Astrocyte of the cerebellum (primary cell): ENCODE data around the gene WWC2.

Source experiments
- DNase-seq: peaks from one replicate; pipeline ENCODE4 v3.0.0-alpha.2; 2011; ENCODE audit warnings: low read depth
- H3K4me3 ChIP-seq: 2 replicates; pipeline ENCODE4 v1.5.1; 2011; ENCODE audit warnings: mild to moderate bottlenecking, low read depth, low read length, moderate library complexity
- in situ Hi-C: cut with HindIII; loops from 2 replicates; pipeline ENCODE4 v1.10.0; 2017; ENCODE audit warnings: low sequenced_read_pairs
- TF ChIP-seq, protein P1 (sequence below): IDR thresholded peaks from 2 replicates; pipeline ENCODE4 v1.5.1; 2012; ENCODE audit warnings: low read length, low read depth, moderate library complexity, mild to moderate bottlenecking; ENCODE audit errors: missing control alignments

WWC2 gene

DNA sequence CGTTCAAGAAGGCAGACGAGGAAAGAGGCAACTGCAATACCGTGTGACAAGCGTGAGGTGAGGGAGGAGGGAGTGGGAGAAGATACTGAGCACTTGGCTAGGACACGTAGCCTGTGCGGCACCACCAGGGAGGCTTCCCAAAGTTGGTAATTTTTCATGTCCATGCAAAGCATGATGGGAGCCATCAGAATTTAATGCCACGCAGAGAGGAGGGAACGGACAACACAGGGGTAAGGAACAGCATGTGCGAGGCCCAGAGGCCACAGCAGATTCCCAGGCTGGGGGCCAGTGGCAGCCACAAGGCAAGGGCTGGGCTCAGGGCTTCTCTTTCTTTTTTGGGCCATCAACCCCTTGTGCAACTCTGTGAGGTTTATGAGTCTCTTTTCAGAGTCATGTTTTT, 234.1 kb downstream of the WWC2 start:
- in situ Hi-C loops: no loop called here
- TF ChIP-seq, protein P1, sequence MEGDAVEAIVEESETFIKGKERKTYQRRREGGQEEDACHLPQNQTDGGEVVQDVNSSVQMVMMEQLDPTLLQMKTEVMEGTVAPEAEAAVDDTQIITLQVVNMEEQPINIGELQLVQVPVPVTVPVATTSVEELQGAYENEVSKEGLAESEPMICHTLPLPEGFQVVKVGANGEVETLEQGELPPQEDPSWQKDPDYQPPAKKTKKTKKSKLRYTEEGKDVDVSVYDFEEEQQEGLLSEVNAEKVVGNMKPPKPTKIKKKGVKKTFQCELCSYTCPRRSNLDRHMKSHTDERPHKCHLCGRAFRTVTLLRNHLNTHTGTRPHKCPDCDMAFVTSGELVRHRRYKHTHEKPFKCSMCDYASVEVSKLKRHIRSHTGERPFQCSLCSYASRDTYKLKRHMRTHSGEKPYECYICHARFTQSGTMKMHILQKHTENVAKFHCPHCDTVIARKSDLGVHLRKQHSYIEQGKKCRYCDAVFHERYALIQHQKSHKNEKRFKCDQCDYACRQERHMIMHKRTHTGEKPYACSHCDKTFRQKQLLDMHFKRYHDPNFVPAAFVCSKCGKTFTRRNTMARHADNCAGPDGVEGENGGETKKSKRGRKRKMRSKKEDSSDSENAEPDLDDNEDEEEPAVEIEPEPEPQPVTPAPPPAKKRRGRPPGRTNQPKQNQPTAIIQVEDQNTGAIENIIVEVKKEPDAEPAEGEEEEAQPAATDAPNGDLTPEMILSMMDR: no peak
- H3K4me3 ChIP-seq: no peak overlapping the region
- no peak for DNase-seq

DNA sequence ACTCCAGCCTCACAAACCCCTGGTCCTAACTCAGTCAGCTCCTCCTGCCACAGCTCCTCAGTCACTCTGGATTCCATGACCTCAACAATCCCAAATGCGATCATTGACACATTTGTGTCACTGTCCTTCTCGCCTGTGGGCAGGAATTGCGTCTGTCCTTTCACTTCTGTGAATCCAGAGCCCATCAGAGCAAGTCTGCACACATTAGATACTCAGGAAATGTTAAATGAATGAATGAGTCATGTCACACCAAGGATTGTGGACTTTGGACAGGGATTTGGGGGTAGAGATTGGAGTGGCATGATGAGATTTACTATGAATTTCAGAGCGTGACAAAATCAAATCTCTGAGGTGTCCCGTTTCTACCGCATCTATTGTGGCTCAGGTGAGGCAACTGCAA, 234.9 kb downstream of the WWC2 start:
- DNase-seq: no peak
- in situ Hi-C loops: no loop called here
- TF ChIP-seq, protein P1: no peak
- H3K4me3 ChIP-seq: no peak overlapping the region

DNA sequence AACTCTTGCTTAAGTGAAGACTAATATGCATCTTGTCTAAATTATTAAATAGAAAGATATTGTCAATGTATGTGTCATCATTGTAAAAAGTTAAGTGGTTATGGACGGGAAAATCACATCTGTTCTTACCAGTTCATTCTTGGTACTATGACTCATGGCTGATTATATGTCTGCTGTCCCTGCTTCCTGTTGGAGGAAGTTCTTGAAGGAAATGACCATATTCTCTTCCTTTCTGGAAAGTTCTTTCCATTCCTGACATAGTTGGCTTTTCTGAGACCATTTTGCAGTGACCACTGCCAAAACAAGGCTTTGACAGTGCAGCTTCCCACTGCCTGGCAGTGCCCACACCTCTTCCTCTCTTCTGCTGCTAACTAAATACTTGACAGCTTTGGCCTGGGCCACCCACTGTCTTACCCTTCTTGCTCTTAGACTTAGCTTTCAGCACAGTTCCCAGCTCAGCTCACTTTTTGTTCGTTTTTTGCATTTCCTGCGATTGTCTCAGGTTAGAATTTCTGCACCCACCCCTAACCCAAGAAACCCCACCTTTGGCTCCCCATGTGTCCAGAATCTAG, 236.4 kb downstream of the WWC2 start:
- in situ Hi-C loops: no loop called here
- no peak overlapping the region for H3K4me3 ChIP-seq
- peak; percentile 36 for DNase-seq
- TF ChIP-seq, protein P1: no peak

DNA sequence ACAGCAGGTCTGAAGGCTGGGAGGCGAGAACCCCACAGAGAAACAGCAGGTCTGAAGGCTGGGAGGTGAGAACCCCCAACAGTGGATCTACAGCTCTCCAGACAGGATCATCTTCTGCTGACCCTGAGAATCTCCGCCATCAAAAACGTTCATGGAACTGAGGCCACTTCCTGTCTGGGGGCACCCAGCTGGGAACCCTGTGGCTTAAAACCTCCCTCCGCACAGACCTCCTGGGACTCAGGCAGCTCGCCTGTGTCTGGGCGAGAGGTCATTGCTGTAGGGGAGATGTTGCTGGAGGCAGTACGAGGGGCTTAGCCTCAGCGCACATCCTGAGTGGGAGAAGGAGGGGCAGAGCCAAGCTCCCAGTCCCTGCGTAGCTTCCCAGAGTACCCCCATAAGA, 238.3 kb downstream of the WWC2 start:
- no peak for DNase-seq
- TF ChIP-seq, protein P1: no peak
- in situ Hi-C loops: no loop called here
- H3K4me3 ChIP-seq: no peak overlapping the region

DNA sequence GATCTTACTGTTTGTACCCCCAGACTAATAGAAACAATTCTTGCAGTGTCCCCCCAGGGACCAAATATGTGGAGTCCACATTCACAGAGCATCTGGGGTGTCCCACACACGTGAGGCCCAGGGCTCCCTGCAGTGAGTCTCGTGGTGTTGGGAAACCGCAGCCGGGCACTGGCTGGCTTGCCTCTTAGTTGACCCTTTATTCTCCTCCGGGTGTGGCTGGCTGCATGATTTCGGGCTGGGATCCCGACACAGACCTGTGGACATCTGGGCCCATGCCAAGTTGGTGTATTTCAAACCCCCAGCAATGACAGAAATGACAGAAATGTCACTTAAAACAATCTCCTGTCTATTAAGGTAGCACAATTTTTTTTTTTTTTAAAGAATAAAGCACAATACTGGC, 238.8 kb downstream of the WWC2 start:
- TF ChIP-seq, protein P1: no peak
- in situ Hi-C loops: no loop called here
- no peak overlapping the region for H3K4me3 ChIP-seq
- no peak for DNase-seq

DNA sequence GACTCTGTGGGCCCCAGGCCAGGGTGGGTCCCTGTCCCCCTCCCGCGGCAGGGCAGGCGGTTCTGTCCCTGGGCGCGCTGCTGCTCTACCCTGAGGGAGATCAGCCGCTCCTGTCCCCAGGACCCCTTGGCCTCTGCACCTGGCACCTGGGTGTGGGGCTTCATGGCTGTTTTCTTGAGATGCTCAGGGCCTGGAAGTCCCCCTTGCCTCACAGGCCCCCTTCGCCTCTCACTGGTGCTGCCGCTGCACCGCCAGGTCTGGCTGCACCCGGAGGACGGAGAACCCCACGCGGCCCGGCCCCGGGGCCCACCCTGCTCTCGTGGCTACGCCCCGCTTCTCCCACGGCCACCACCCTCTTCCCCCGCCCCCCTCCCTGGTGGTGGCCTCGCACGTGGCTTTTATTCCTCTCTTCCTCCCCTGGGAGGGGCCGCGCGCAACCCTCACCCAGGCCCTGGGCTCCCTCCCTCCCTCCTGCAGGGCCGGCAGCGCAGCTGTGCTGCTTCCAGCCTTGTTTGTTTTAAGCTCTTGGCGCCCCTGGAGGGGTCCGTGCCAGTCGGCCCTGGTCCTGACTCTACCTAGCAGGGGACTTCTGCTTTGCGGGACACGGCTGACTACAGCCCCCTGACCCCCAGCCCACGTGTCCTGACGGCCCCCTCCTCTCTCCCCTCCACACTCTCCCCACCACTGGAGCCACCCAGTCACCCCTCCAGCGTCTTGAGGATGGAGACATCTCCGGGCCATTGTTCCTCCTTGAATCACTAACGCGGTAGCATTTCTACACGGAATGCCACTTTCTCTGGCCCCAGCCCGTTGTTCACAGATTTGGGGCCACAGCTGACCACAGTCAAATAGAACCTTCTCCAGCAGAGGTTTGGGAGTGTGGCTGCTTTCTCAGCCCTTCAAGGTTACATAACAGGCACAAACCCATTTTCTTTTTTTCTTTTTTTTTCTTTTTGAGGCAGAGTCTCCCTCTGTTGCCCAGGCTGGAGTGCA, 243.8 kb downstream of the WWC2 start:
- no peak for DNase-seq
- in situ Hi-C loops: no loop called here
- H3K4me3 ChIP-seq: no peak overlapping the region
- TF ChIP-seq, protein P1: no peak
